GM18526 (cell line): ENCODE data around the gene AXIN1.

ENCODE experiments used
- POLR2A ChIP-seq: IDR thresholded peaks from 3 replicates; pipeline ENCODE4 v1.6.1; 2011; ENCODE audit not compliant: insufficient read length; ENCODE audit errors: extremely low read depth

AXIN1 gene

GRCh38 chr16:306911-307370 lies 45.6 kb downstream of the AXIN1 start:
- no peak for TF ChIP-seq POLR2A

GRCh38 chr16:305916-306626 lies 46.5 kb downstream of the AXIN1 start:
- no peak for TF ChIP-seq POLR2A

- no peak for TF ChIP-seq POLR2A
Observed at GRCh38 chr16:303760-304505, 48.6 kb downstream of the AXIN1 start.

GRCh38 chr16:301950-302349 lies 50.6 kb downstream of the AXIN1 start:
- no peak for TF ChIP-seq POLR2A

GRCh38 chr16:301235-301634 lies 51.3 kb downstream of the AXIN1 start:
- no peak for TF ChIP-seq POLR2A

GRCh38 chr16:297832-298231 lies 54.7 kb downstream of the AXIN1 start:
- TF ChIP-seq POLR2A: no peak

- no peak for TF ChIP-seq POLR2A
Observed at GRCh38 chr16:296806-297510, 55.6 kb downstream of the AXIN1 start.

- no peak for TF ChIP-seq POLR2A
Observed at GRCh38 chr16:296276-296675, 56.2 kb downstream of the AXIN1 start.

GRCh38 chr16:293043-293775 lies 59.3 kb downstream of the AXIN1 start:
- no peak for TF ChIP-seq POLR2A

GRCh38 chr16:291539-291938 lies 61.0 kb downstream of the AXIN1 start:
- no peak for TF ChIP-seq POLR2A

- no peak for TF ChIP-seq POLR2A
Observed at GRCh38 chr16:290681-291405, 61.7 kb downstream of the AXIN1 start.

- no peak for TF ChIP-seq POLR2A
Observed at GRCh38 chr16:290015-290680, 62.4 kb downstream of the AXIN1 start.

GRCh38 chr16:289395-289997 lies 63.0 kb downstream of the AXIN1 start:
- TF ChIP-seq POLR2A: no peak
